Eye (tissue), 1 donor: ENCODE measurements around the gene PKP3.
"Not testable (repeated sequence)": the region's sequence is repeated elsewhere in the genome, so short reads cannot be mapped to it uniquely, and the experiment has no call there.

Experiments used
- DNase-seq: peaks from one replicate; pipeline ENCODE4 v3.0.0-alpha.2; 2015

Gene PKP3

GRCh38 chr11:413120-414081 is 19.4 kb downstream of the PKP3 start:
- DNase-seq, result no peak

GRCh38 chr11:414318-414857 is 20.4 kb downstream of the PKP3 start:
- DNase-seq, result no peak

- DNase-seq, result no peak
Observed at GRCh38 chr11:415640-416041, 21.6 kb downstream of the PKP3 start.

- no peak for DNase-seq
Observed at GRCh38 chr11:416051-416756, 22.2 kb downstream of the PKP3 start.

GRCh38 chr11:416757-417621 is 23.0 kb downstream of the PKP3 start:
- DNase-seq, result no peak

DNA sequence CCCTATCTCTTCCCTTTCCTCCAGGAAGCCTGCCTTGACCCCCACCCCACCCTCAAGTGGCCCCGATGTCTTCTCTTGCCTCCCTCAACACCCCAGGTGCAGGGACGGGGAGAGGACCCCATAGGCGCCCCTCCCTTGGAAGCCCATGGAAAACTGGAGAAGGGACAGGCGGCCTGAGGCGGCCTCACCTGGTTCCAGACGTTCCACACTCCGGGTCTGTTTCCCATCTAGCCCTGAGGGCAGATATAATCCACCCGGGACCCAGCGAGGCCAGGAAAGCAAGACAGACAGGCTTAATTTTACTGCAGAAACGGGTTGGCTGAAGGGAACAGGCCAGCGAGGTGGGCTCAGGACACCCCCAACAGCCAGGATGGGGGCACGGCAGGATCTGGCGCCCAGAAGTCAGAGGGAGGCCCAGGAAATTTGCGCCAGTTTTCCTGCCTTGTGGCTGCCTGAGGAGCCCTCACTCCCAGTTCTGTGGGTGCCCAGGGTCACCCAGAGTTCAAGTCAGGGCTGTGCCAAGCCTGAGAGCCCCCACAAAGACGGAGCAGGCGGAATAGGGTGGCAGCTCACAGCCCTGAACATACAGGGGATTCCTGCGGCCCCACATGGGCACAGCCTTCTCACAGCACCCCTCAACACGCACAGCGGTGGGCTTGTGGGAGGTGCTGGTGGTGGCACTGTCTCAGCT is 23.8 kb downstream of the PKP3 start:
- no peak for DNase-seq

- no peak for DNase-seq
Observed at GRCh38 chr11:418343-419247, 24.6 kb downstream of the PKP3 start.

- no peak for DNase-seq
Observed at GRCh38 chr11:419248-420005, 25.4 kb downstream of the PKP3 start.

- no peak for DNase-seq
Observed at GRCh38 chr11:420054-420910, 26.3 kb downstream of the PKP3 start.

- no peak for DNase-seq
Observed at GRCh38 chr11:420911-421321, 26.9 kb downstream of the PKP3 start.

GRCh38 chr11:422249-422656 is 28.2 kb downstream of the PKP3 start:
- DNase-seq, result no peak

- no peak for DNase-seq
Observed at GRCh38 chr11:424232-424631, 30.2 kb downstream of the PKP3 start.

- not testable (repeated sequence) for DNase-seq
Observed at GRCh38 chr11:424766-425165, 30.8 kb downstream of the PKP3 start.

GRCh38 chr11:425301-425700 is 31.3 kb downstream of the PKP3 start:
- DNase-seq, result no peak

GRCh38 chr11:426851-427250 is 32.8 kb downstream of the PKP3 start:
- DNase-seq, result no peak

DNA sequence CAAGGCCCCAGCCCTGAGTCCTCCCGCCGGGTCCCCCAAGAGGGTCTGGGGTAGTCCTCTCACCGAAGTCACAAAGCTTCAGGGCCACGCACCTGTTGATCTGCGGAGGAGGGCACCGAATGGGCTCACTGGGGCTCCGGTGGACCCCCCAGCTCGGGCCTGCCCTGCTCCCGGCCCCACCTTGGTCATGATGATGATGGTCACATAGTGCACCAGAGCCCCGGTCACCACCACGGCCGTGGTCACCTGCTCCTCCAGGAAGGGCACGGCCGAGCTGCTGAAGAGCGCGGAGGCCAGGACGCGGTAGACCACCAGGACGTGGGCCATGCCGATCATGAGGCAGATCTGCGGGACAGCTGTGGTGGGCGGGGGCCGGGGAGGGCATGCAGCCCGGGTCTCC is 34.3 kb downstream of the PKP3 start:
- DNase-seq, result no peak

DNA sequence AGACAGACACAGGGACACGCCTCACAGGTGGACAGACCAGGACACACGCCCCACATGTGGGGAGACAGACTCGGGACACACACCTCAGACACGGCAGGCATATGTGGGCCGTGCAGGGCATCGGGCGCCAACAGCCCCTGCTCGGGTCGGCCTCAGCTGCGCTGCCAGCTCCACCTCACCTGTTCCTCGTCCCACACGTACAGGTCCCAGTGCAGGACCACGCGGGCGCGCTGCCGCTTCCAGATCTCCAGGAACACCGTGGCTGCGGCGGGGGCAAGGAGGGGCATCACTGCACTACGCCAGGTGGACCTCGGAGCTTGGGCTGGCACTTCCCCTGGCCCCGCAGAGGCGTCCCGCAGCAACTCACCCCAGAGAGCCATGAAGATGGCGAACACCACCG is 35.4 kb downstream of the PKP3 start:
- no peak for DNase-seq

DNA sequence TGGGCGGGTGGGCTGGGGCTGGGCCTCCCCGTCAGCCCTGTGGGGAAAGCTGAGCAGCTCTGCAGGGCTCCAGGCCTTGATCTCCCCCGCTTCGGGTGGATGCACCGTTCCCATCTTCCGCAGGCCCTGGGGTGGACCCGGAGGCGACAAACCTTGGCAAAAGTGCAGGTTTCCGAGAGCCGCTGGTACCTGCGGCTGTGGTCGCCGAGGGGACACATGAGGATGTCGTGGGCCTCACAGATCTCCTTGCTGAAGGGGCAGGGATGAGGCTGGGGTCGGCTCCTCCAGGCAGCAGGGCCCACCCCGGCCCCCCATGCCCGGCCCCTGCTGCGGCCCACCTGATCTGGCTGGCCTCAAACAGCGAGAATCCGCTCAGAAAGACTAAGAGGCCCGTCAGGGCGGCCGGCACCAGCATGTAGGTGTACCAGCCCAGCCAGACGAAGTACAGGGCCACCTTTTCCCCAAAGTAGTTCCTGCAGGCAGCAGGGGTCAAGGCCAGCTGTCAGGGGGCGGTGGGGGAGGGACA is 36.0 kb downstream of the PKP3 start:
- no peak for DNase-seq

GRCh38 chr11:431921-432320 is 37.9 kb downstream of the PKP3 start:
- DNase-seq, result no peak
